ENCODE data around the gene MIOX. TPM values are rescaled to one million over a fixed set of nuclear protein-coding genes. Genes with fewer than 3 reads are reported as not detected.

The MIOX gene
- total RNA-seq, 6 donors from 2014 or later = not detected

- WGBS, 2 donors = 95 to 96% methylated on average over 19 to 28 of the region's 28 CpGs
- peaks cover 65 to 99% (median 99%) of the 10 kb centered on the region in 4 donors for H3K36me3 ChIP-seq
- H3K4me1 ChIP-seq = no peaks in the 10 kb centered on the region
- H3K4me3 ChIP-seq = no peak overlapping the region
- ATAC-seq (ENCODE audit: low FRiP score in 2 of 2) (no peak), DNase-seq (peak in 1 of 2 donors; percentile 73)
- no peaks in the 10 kb centered on the region for H3K9me3 ChIP-seq
- TF ChIP-seq EP300 (IDR thresholded peaks at IDR 0.05) (no peak), POLR2AphosphoS5 (IDR thresholded peaks at IDR 0.05) (no peak), CTCF (IDR thresholded peaks at IDR 0.05) (no peak), POLR2A (IDR thresholded peaks at IDR 0.05) (no peak)
- no peak overlapping the region for H3K27ac ChIP-seq
- no peaks in the 10 kb centered on the region for H3K27me3 ChIP-seq
Observed at GRCh38 chr22:50463188-50463900, 23.3 kb upstream of the MIOX start.

GRCh38 chr22:50464451-50464850 lies 22.2 kb upstream of the MIOX start:
- no peaks in the 10 kb centered on the region for H3K27me3 ChIP-seq
- H3K36me3 ChIP-seq = peaks cover 64 to 88% (median 88%) of the 10 kb centered on the region in 4 donors
- TF ChIP-seq CTCF (IDR thresholded peaks at IDR 0.05) (no peak), POLR2AphosphoS5 (IDR thresholded peaks at IDR 0.05) (no peak), POLR2A (IDR thresholded peaks at IDR 0.05) (no peak), EP300 (IDR thresholded peaks at IDR 0.05) (no peak)
- WGBS, 2 donors = 91 to 95% methylated on average over 23 to 24 of the region's 24 CpGs
- ATAC-seq (ENCODE audit: low FRiP score in 2 of 2) (no peak), DNase-seq (peak in 1 of 2 donors; percentile 83)
- H3K4me1 ChIP-seq = peaks cover under 1 to 10% (median 5%) of the 10 kb centered on the region in 4 donors
- no peaks in the 10 kb centered on the region for H3K9me3 ChIP-seq
- no peak overlapping the region for H3K27ac ChIP-seq
- no peak overlapping the region for H3K4me3 ChIP-seq

- WGBS, 2 donors = 78 to 92% methylated on average over 5 to 28 of the region's 30 CpGs
- H3K36me3 ChIP-seq = peaks cover 55 to 80% (median 80%) of the 10 kb centered on the region in 4 donors
- DNase-seq = peak in 1 of 2 donors; percentile 66
Observed at GRCh38 chr22:50465066-50465930, 21.4 kb upstream of the MIOX start.

GRCh38 chr22:50467341-50467740 lies 19.3 kb upstream of the MIOX start:
- 93 to 94% methylated on average over 18 to 22 of the region's 24 CpGs for WGBS, 2 donors
- H3K36me3 ChIP-seq = peaks cover 40 to 59% (median 59%) of the 10 kb centered on the region in 4 donors
- no peak overlapping the region for H3K4me3 ChIP-seq
- peaks cover 28 to 39% (median 31%) of the 10 kb centered on the region in 4 donors for H3K4me1 ChIP-seq
- ATAC-seq (ENCODE audit: low FRiP score in 2 of 2) (no peak), DNase-seq (peak in 1 of 2 donors; percentile 80)
- H3K27ac ChIP-seq = no peak overlapping the region
- no peaks in the 10 kb centered on the region for H3K27me3 ChIP-seq
- H3K9me3 ChIP-seq = no peaks in the 10 kb centered on the region
- TF ChIP-seq CTCF (IDR thresholded peaks at IDR 0.05) (no peak), POLR2AphosphoS5 (IDR thresholded peaks at IDR 0.05) (no peak), POLR2A (IDR thresholded peaks at IDR 0.05) (no peak), EP300 (IDR thresholded peaks at IDR 0.05) (no peak)

More at GRCh38 chr22:50465066-50465930, 21.4 kb upstream of the MIOX start:
- H3K4me1 ChIP-seq = peaks cover 9 to 18% (median 14%) of the 10 kb centered on the region in 4 donors
- no peak for ATAC-seq (ENCODE audit: low FRiP score in 2 of 2)
- no peak overlapping the region for H3K27ac ChIP-seq
- TF ChIP-seq EP300 (IDR thresholded peaks at IDR 0.05) = no peak
- H3K27me3 ChIP-seq = no peaks in the 10 kb centered on the region
- no peak overlapping the region for H3K4me3 ChIP-seq
- H3K9me3 ChIP-seq = no peaks in the 10 kb centered on the region

- WGBS, 2 donors = 84 to 95% methylated on average over 7 to 19 of the region's 22 CpGs
- peaks cover 34 to 54% (median 54%) of the 10 kb centered on the region in 4 donors for H3K36me3 ChIP-seq
- no peak overlapping the region for H3K4me3 ChIP-seq
- ATAC-seq (ENCODE audit: low FRiP score in 2 of 2) = no peak
- TF ChIP-seq POLR2A (IDR thresholded peaks at IDR 0.05) (no peak), CTCF (IDR thresholded peaks at IDR 0.05) (no peak), POLR2AphosphoS5 (IDR thresholded peaks at IDR 0.05) (no peak), EP300 (IDR thresholded peaks at IDR 0.05) (no peak)
- no peaks in the 10 kb centered on the region for H3K9me3 ChIP-seq
- no peak overlapping the region for H3K27ac ChIP-seq
- peak in 1 of 2 donors; percentile 83 for DNase-seq
- no peaks in the 10 kb centered on the region for H3K27me3 ChIP-seq
- H3K4me1 ChIP-seq = peaks cover 33 to 44% (median 36%) of the 10 kb centered on the region in 4 donors
Observed at GRCh38 chr22:50467773-50468440, 18.8 kb upstream of the MIOX start.
